ENCODE measurements around the gene CENATAC. TPM values are rescaled to one million over a fixed set of nuclear protein-coding genes. Genes with fewer than 3 reads are reported as not detected.

The CENATAC gene
- total RNA-seq, 1 donor from 2014 or later: 66.6 TPM

GRCh38 chr11:119051440-119052162 is 53.7 kb downstream of the CENATAC start:
- intact Hi-C loops (cut with micrococcal nuclease): no loop called here

DNA sequence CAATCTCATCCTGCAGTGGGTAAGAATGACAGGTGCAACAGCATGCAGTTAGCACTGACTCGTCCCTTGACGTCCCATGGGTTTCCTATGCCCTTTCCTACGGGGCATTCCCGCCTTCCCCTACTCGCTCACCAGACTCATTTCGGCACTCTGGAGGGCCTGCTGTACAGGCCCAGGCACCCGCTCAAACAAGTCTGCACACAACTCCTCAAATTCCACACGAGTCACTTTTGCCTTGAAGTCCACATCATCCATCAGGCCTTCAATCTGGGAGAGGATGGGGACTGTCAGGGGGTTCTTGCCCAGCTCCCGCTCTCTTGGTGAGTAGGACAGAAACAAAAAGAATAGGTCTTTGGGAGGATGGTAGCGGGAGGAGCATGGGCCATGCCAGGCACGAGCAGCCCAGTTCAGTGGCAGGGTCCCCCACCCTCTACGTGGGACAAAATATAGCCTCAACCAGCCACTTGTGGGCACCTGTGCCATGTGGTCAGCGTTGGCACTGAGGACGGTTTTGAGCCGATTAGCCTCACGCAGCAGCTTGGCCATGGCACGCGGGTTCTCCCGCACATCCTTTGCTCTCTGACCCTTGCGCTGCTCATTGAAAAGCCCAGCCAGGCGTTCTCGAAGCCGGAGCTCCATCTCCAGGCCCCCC is 54.4 kb downstream of the CENATAC start:
- intact Hi-C loops (cut with micrococcal nuclease): no loop called here

- intact Hi-C loops (cut with micrococcal nuclease): no loop called here
These were observed 56.5 kb downstream of the CENATAC start for GRCh38 chr11:119054418-119054817.

GRCh38 chr11:119055901-119056300 is 58.0 kb downstream of the CENATAC start:
- intact Hi-C loops (cut with micrococcal nuclease): loop anchor here (2.0 to 5.0 kb wide), 4 partner anchors 127 to 326 kb away; partner anchors contain the start of gene USP2

- intact Hi-C loops (cut with micrococcal nuclease): loop anchor here (2.0 to 5.0 kb wide), 4 partner anchors 128 to 326 kb away; partner anchors contain the start of gene USP2
These were observed 58.6 kb downstream of the CENATAC start for GRCh38 chr11:119056421-119056999.

- intact Hi-C loops (cut with micrococcal nuclease): loop anchor here (1.0 to 5.0 kb wide), 16 partner anchors 10 to 325 kb away; partner anchors contain the start of genes CENATAC, DPAGT1, HINFP and HMBS
These were observed 59.2 kb downstream of the CENATAC start, which contains the start of gene HYOU1 for GRCh38 chr11:119057000-119057769. Gene HYOU1, minus strand, starts transcription at chr11:119057205. Its CDS starts 1,045 bp downstream, at chr11:119056160.

- intact Hi-C loops (cut with micrococcal nuclease): loop anchor here (5.0 kb wide), 1 partner anchor 323 kb away; the partner anchor contains the start of gene USP2
These were observed 61.2 kb downstream of the CENATAC start for GRCh38 chr11:119059128-119059527.

DNA sequence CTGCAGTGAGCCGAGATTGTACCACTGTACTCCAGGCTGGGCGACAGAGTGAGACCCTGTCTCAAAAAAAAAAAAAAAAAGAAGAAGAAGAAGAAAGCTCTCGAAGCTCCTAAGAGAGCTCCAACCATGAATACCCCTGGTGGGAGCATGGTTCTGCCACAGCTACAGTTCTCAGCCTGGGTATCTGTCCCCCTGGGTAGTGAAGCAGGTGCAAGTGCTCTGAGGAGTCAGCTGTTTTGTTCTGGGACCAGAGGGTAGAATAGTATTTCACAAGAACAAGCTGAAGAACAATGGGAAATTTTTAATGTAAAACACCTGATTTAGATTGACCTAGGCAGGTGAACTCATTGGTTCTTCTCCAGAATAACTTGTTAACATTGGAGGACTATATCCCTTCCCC is 63.3 kb downstream of the CENATAC start:
- intact Hi-C loops (cut with micrococcal nuclease): no loop called here

- intact Hi-C loops (cut with micrococcal nuclease): no loop called here
These were observed 64.8 kb downstream of the CENATAC start for GRCh38 chr11:119062779-119063178.

GRCh38 chr11:119065369-119065768 is 67.4 kb downstream of the CENATAC start:
- intact Hi-C loops (cut with micrococcal nuclease): loop anchor here (1.0 kb wide), 2 partner anchors 132 to 258 kb away; no protein-coding TSS in a partner anchor

Other genes starting within 250 kb of the CENATAC start
- gene DDX6, start 207.0 kb upstream of the CENATAC start, total RNA-seq: 157 and 159 TPM in 2 replicates
- gene CXCR5, start 114.2 kb upstream of the CENATAC start, total RNA-seq: 0.51 and 0.59 TPM in 2 replicates
- 65.4 and 69.0 TPM in 2 replicates for gene BCL9L, start 72.2 kb upstream of the CENATAC start, total RNA-seq
- gene UPK2, start 41.8 kb upstream of the CENATAC start, total RNA-seq: not detected in 2 replicates
- gene FOXR1, start 26.4 kb upstream of the CENATAC start, total RNA-seq: not detected in 2 replicates
- gene RPS25, start 20.2 kb downstream of the CENATAC start, total RNA-seq: 1,270 and 1,290 TPM in 2 replicates
- 82.3 and 94.9 TPM in 2 replicates for gene TRAPPC4, start 20.6 kb downstream of the CENATAC start, total RNA-seq
- gene SLC37A4, start 32.7 kb downstream of the CENATAC start, total RNA-seq: 16.4 and 19.7 TPM in 2 replicates
- gene HYOU1, start 59.1 kb downstream of the CENATAC start, total RNA-seq: 260 and 261 TPM in 2 replicates
- gene VPS11, start 69.7 kb downstream of the CENATAC start, total RNA-seq: 38.3 and 38.6 TPM in 2 replicates
- gene HMBS, start 86.7 kb downstream of the CENATAC start, total RNA-seq: 24.6 and 27.3 TPM in 2 replicates
- 67.6 and 68.0 TPM in 2 replicates for gene DPAGT1, start 103.7 kb downstream of the CENATAC start, total RNA-seq
- 36.6 and 42.2 TPM in 2 replicates for gene C2CD2L, start 109.2 kb downstream of the CENATAC start, total RNA-seq
- gene HINFP, start 123.4 kb downstream of the CENATAC start, total RNA-seq: 48.5 and 48.8 TPM in 2 replicates
- gene ABCG4, start 150.9 kb downstream of the CENATAC start, total RNA-seq: not detected in 2 replicates
- gene NLRX1, start 170.6 kb downstream of the CENATAC start, total RNA-seq: 25.2 and 26.0 TPM in 2 replicates
- gene NHERF4, start 187.3 kb downstream of the CENATAC start, total RNA-seq: 0.49 and 0.90 TPM in 2 replicates
- 42.0 and 42.1 TPM in 2 replicates for gene CBL, start 208.2 kb downstream of the CENATAC start, total RNA-seq